GM18505 (cell line): Measurements from ENCODE around the gene TSG101.

Source experiments
- ATAC-seq: cut with Tn5 transposase; IDR thresholded peaks from one replicate; pipeline ENCODE4 v1.9.1; 2021; ENCODE audit not compliant: unreplicated experiment
- POLR2A ChIP-seq: IDR thresholded peaks from 4 replicates; pipeline ENCODE4 v1.6.1; 2011; ENCODE audit warnings: borderline replicate concordance; ENCODE audit not compliant: insufficient read depth, insufficient read length; ENCODE audit errors: extremely low read depth

Gene TSG101

DNA sequence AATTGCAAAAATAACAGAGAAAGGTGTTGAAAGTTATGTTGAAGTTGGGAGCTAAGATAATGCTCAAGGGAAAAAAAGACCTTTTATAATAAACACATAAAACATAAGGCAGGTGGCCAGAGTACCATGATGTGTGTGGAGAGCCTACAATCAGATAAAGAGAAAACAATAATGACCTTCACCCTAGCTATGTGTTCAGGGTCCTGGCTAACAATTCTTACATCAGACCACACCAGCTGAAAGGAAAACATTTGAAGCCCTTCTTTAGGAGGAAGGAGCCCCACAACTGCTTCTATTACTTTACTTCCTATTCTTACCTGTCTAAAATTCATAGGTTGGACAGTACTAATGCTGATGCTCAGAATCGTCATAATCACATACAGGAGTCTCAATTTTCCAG lies 2.5 kb downstream of the TSG101 start:
- no peak for TF ChIP-seq POLR2A
- ATAC-seq = no peak

- ATAC-seq = no peak
- no peak for TF ChIP-seq POLR2A
These were observed 3.7 kb downstream of the TSG101 start for GRCh38 chr11:18523084-18523483.

GRCh38 chr11:18522388-18522787 lies 4.4 kb downstream of the TSG101 start:
- no peak for ATAC-seq

GRCh38 chr11:18521122-18521521 lies 5.6 kb downstream of the TSG101 start:
- no peak for ATAC-seq
- TF ChIP-seq POLR2A = no peak

More at GRCh38 chr11:18522388-18522787, 4.4 kb downstream of the TSG101 start:
- TF ChIP-seq POLR2A = no peak

DNA sequence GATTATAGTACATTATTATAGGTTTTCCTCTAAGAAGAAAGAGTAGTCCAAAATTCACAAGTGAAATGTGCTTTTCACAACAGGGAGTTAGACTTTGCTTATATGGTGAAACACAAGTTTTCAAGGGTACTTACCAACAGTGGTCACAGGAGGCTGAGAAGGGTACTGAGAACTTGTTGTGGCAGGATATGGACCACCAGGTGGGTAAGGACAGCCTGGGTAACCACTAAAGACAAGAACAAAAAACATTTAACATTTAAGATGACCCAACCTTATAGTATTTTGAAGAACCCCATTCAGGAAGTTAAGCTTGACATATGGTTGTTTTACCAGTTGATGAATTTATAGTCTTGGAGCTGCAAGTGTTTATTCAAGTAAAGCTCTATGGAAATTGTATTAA lies 24.4 kb downstream of the TSG101 start:
- no peak for ATAC-seq
- TF ChIP-seq POLR2A = no peak

DNA sequence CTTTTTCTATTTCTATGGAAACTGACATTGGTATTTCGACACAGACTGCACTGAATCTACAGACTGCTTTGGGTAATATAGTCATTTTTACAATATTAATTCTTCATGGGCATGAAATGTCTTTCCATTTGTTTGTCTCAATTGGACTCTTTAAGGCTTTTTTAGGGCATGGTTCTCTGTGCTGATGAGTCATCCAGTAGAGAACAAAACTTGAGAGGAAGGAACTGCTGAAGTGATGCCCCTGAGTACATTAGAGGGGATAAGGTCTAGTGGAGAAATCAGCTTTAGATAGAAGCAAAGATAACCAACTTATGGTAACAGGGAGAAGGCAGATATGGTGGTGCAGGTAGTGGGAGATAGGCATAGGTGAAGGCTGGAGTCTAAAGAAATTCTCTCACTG lies 25.1 kb downstream of the TSG101 start:
- no peak for TF ChIP-seq POLR2A
- ATAC-seq = no peak

DNA sequence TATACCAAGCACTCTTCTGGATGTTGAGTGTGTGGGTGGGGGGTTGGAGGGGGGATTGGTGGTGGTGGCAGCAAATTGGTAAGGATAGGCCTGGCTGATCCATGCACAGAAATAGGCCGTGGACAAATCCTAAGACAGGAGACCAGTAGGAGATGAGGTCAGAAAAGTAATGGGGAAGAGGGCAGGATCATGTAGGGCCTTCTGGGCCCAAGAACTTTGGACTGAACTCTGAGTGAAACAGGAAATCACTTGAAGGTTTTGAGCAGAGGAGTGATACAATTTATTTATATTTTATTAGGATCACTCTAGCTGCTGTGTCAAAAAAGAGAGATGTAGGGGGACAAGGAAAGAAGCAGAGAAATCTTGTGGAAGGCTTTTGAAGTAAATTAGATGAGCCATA lies 28.7 kb downstream of the TSG101 start:
- TF ChIP-seq POLR2A = no peak
- ATAC-seq = no peak

DNA sequence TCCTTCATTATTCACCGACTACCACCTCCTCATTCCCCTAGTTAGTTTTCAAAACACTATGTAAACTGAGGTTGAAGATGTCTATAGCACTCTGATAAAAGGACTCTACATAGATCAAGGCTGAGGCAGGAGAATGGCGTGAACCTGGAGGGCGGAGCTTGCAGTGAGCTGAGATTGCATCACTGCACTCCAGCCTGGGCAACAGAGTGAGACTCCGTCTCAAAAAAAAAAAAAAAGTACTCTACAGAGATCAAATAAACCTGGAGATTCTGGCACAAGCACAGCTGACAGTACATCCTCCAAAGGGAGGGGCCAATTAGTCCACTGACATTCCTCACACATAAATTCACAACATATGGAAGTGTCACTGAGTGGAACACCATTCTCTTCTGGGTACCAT lies 31.0 kb downstream of the TSG101 start:
- no peak for TF ChIP-seq POLR2A
- no peak for ATAC-seq

- TF ChIP-seq POLR2A = no peak
- no peak for ATAC-seq
These were observed 31.5 kb downstream of the TSG101 start for GRCh38 chr11:18495271-18495670.

DNA sequence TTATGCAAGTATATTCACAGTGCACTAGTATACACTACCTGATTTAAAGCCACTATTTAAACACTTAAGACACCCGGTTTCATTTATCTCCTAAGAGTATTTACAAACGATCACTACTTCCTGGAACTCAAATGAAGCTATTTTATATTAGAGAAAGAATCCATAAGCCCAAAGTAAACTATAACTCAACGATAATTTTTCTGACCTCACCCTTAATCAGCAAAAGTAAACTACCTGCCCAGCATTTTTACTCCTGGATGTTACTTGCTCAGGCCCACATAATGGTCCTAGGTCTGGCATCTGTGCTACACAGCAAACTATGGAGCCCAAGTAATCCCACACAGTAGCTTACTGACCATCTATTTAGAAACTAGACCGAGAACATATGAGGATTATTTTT lies 33.4 kb downstream of the TSG101 start:
- no peak for ATAC-seq
- TF ChIP-seq POLR2A = no peak

GRCh38 chr11:18492888-18493287 lies 33.9 kb downstream of the TSG101 start:
- ATAC-seq = no peak
- no peak for TF ChIP-seq POLR2A

DNA sequence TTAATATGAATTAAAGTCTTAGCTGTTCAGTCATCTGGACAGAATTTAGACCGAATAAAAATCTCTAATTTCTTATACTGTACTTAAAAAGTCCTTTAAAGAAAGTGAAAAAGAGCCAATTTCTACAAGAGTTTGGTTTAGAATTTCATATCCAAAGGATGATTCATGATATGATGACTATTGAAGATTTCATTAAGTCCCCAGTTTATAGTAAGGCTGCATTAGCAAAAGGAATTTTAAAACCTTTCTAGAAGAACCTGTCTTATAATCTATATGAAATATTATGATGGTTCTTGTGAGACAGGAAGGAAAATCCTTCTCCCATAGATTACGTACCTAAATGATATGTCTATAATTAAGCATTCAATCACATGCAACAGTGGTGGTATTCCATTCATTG lies 34.8 kb downstream of the TSG101 start:
- ATAC-seq = no peak
- no peak for TF ChIP-seq POLR2A

GRCh38 chr11:18490736-18491485 lies 35.8 kb downstream of the TSG101 start:
- TF ChIP-seq POLR2A = no peak

GRCh38 chr11:18490319-18490718 lies 36.4 kb downstream of the TSG101 start:
- TF ChIP-seq POLR2A = no peak
- ATAC-seq = no peak

More at GRCh38 chr11:18490736-18491485, 35.8 kb downstream of the TSG101 start:
- no peak for ATAC-seq
